Peyer's patch (tissue), 4 donors: ENCODE results near the gene CD72.

ENCODE experiments used
- POLR2A ChIP-seq, 2 donors: fragments of 450-650 bp; IDR thresholded peaks; one replicate each; pipeline ENCODE4 v1.5.1; 2017; ENCODE audit warnings: antibody characterized with exemption in 2 of 2, mild to moderate bottlenecking in 2 of 2, moderate library complexity in 2 of 2
- TF ChIP-seq, protein P1 (sequence below), 6 experiments: fragments of 450-650 bp in 4 of 6; fragments of 200-600 bp in 2 of 6; sonication (generic) in 1 of 6; IDR thresholded peaks; one replicate each; pipeline ENCODE4 v1.5.1; 2017 to 2019; ENCODE audit warnings: antibody characterized with exemption in 6 of 6, mild to moderate bottlenecking in 3 of 6, moderate library complexity in 1 of 6

DNA sequence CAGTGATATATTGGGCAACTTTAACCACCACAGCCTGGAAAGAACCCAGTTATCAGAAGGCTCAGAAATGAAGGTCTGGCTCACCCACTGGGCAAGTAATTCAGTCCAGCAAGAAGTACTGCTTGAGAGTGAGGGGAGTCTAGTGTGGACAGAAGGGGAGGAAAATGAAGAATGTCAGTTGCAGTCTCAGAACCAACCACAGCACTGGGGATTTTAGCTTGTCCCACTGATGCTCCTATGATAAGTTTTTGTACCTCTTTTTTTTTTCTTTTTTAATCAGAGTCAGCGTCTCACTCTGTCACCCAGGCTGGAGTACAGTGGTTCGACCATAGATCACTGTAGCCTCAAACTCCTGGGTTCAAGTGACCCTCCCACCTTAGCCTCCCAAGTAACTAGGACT lies 9.4 kb upstream of the CD72 start:
- TF ChIP-seq, protein P1, sequence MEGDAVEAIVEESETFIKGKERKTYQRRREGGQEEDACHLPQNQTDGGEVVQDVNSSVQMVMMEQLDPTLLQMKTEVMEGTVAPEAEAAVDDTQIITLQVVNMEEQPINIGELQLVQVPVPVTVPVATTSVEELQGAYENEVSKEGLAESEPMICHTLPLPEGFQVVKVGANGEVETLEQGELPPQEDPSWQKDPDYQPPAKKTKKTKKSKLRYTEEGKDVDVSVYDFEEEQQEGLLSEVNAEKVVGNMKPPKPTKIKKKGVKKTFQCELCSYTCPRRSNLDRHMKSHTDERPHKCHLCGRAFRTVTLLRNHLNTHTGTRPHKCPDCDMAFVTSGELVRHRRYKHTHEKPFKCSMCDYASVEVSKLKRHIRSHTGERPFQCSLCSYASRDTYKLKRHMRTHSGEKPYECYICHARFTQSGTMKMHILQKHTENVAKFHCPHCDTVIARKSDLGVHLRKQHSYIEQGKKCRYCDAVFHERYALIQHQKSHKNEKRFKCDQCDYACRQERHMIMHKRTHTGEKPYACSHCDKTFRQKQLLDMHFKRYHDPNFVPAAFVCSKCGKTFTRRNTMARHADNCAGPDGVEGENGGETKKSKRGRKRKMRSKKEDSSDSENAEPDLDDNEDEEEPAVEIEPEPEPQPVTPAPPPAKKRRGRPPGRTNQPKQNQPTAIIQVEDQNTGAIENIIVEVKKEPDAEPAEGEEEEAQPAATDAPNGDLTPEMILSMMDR (IDR thresholded peaks at IDR 0.05), result no peak
- no peak for TF ChIP-seq POLR2A (IDR thresholded peaks at IDR 0.05)
